HEK293T (cell line): ENCODE data around the gene HIVEP3.

Source experiments
- CTCF ChIA-PET: fragments of 350-600 bp; formaldehyde crosslinking; extraction: SDS; loops from one replicate; lab custom pipeline; 2021; ENCODE audit warnings: antibody characterized with exemption, inconsistent platforms; lab: Yijun Ruan, JAX
- POLR2A ChIA-PET: fragments of 350-600 bp; formaldehyde crosslinking; extraction: SDS; loops from one replicate; lab custom pipeline; 2020; ENCODE audit warnings: antibody characterized with exemption, inconsistent platforms; lab: Yijun Ruan, JAX
- DNase-seq: peaks from one replicate; pipeline ENCODE4 v3.0.0; 2012; ENCODE audit warnings: mixed read lengths; ENCODE audit errors: extremely low spot score
- ARNT ChIP-seq: fragments of 450-650 bp; IDR thresholded peaks from 2 replicates; pipeline ENCODE4 v1.6.1; 2017; ENCODE audit warnings: mild to moderate bottlenecking
- BHLHE40 ChIP-seq: fragments of 450-650 bp; IDR thresholded peaks from 2 replicates; pipeline ENCODE4 v1.6.1; 2016; ENCODE audit warnings: mild to moderate bottlenecking, moderate library complexity, borderline replicate concordance
- CTBP1 ChIP-seq: fragments of 450-650 bp; IDR thresholded peaks from 2 replicates; pipeline ENCODE4 v1.6.1; 2016; ENCODE audit warnings: borderline replicate concordance
- ELF4 ChIP-seq: fragments of 450-650 bp; IDR thresholded peaks from 2 replicates; pipeline ENCODE4 v1.6.1; 2017; ENCODE audit warnings: antibody characterized with exemption
- FOXA1 ChIP-seq: fragments of 450-650 bp; IDR thresholded peaks from 2 replicates; pipeline ENCODE4 v1.6.1; 2016; ENCODE audit warnings: mild to moderate bottlenecking
- FOXK2 ChIP-seq: fragments of 450-650 bp; IDR thresholded peaks from 2 replicates; pipeline ENCODE4 v1.6.1; 2016; ENCODE audit warnings: mild to moderate bottlenecking
- FOXM1 ChIP-seq: fragments of 450-650 bp; IDR thresholded peaks from 2 replicates; pipeline ENCODE4 v1.6.1; 2017; ENCODE audit warnings: mild to moderate bottlenecking, borderline replicate concordance
- HDGF ChIP-seq: fragments of 450-650 bp; IDR thresholded peaks from 2 replicates; pipeline ENCODE4 v1.6.1; 2017; ENCODE audit warnings: antibody characterized with exemption, borderline replicate concordance
- L3MBTL2 ChIP-seq: fragments of 450-650 bp; conservative IDR thresholded peaks from 2 replicates; pipeline ENCODE4 v1.6.1; 2016; ENCODE audit warnings: mild to moderate bottlenecking
- LEF1 ChIP-seq: fragments of 450-650 bp; IDR thresholded peaks from 2 replicates; pipeline ENCODE4 v1.6.1; 2017; ENCODE audit warnings: mild to moderate bottlenecking, borderline replicate concordance
- NFRKB ChIP-seq: fragments of 450-650 bp; IDR thresholded peaks from 2 replicates; pipeline ENCODE4 v1.6.1; 2016; ENCODE audit warnings: mild to moderate bottlenecking, moderate library complexity
- SP1 ChIP-seq: fragments of 450-650 bp; IDR thresholded peaks from 2 replicates; pipeline ENCODE4 v1.6.1; 2017
- SUZ12 ChIP-seq: fragments of 450-650 bp; IDR thresholded peaks from 2 replicates; pipeline ENCODE4 v1.6.1; 2016; ENCODE audit warnings: mild to moderate bottlenecking
- TARDBP ChIP-seq: fragments of 450-650 bp; IDR thresholded peaks from 2 replicates; pipeline ENCODE4 v1.6.1; 2016
- ZNF384 ChIP-seq: fragments of 450-650 bp; IDR thresholded peaks from 2 replicates; pipeline ENCODE4 v1.6.1; 2016
- TF ChIP-seq, protein P1 (sequence below): fragments of 450-650 bp; IDR thresholded peaks from 2 replicates; pipeline ENCODE4 v1.6.1; 2016

The HIVEP3 gene

DNA sequence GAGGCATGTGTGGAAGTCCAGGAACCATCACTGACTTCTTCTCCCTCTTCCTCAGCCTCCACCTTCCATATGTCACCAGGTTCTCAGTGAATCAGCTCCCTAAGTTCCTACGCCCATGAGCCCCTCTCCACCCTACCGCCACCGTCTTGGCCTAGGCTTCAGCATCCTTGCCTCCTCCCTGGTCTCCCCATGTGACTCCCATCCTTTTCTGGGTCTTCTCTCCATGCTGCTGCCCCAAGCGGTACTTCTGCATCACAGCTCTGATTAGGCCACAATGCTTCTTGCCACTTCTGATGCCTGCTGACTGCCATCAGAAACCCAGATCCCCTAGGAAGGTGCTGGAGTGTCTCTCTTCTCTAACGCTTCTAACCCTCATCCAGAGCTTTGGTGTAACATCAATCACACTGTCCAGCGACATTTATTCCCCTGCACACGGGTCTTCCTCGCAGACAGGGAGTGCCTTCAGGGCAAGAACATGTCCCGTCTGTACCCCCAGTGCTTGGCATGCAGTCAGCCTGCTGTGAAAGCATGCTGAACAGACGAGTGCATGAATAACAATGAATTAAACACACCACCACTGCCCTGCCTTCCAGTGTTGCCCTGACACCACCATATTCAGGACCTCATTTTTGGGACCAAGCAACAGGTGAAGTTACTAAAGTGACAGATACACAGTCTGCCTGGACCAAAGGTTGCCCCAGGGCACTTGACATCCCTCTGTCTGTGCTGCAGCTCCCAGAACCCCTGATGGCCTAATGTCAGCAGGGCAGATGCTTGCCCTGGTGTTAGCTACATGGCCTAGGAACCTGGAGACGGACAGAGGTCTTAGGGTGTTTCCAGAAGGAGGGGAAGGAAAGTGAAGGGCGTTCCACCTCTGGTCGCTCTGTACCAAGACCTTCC lies 275.6 kb downstream of the HIVEP3 start:
- POLR2A ChIA-PET: no interaction called here
- no peak for DNase-seq

DNA sequence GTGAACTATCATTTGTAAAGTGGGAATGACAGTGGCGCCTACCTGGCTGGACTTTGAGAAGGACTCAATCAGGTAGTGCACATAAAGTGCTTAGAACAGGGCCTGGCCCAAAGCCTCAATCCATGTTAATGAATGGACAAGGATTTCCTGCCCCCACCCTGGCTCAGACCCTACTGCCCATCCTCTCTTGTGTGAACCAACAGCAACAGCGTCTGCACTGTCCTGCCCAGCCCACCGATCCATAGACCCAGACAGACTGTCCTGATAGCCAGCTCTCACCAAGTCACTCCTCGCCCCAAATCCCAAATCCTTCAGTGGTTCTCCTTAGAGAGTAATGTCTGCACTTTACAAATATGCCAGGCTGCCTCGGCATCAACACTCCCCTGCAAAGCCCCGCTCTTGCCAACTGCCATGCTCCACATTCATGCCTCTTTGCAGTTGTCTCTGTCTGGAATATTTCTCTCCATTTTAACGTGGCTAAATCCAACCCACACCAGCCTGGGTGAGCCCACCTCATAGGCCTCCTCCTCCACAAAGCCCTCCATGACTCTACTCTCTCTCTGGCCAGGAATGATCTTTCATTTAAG lies 276.7 kb downstream of the HIVEP3 start:
- no peak for TF ChIP-seq HDGF
- TF ChIP-seq, protein P1, sequence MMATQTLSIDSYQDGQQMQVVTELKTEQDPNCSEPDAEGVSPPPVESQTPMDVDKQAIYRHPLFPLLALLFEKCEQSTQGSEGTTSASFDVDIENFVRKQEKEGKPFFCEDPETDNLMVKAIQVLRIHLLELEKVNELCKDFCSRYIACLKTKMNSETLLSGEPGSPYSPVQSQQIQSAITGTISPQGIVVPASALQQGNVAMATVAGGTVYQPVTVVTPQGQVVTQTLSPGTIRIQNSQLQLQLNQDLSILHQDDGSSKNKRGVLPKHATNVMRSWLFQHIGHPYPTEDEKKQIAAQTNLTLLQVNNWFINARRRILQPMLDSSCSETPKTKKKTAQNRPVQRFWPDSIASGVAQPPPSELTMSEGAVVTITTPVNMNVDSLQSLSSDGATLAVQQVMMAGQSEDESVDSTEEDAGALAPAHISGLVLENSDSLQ: no peak
- TF ChIP-seq BHLHE40: no peak
- TF ChIP-seq CTBP1: no peak
- TF ChIP-seq NFRKB: no peak
- no peak for TF ChIP-seq SP1
- no peak for TF ChIP-seq ARNT
- TF ChIP-seq ZNF384: no peak
- TF ChIP-seq FOXM1: no peak
- TF ChIP-seq L3MBTL2: no peak
- no peak for TF ChIP-seq FOXA1
- no peak for TF ChIP-seq TARDBP
- TF ChIP-seq LEF1: no peak
- POLR2A ChIA-PET: no interaction called here
- DNase-seq: no peak
- CTCF ChIA-PET: no interaction called here

More for the DNA sequence above, 275.6 kb downstream of the HIVEP3 start:
- no peak for TF ChIP-seq ARNT
- no peak for TF ChIP-seq L3MBTL2
- no peak for TF ChIP-seq FOXK2
- CTCF ChIA-PET: no interaction called here

DNA sequence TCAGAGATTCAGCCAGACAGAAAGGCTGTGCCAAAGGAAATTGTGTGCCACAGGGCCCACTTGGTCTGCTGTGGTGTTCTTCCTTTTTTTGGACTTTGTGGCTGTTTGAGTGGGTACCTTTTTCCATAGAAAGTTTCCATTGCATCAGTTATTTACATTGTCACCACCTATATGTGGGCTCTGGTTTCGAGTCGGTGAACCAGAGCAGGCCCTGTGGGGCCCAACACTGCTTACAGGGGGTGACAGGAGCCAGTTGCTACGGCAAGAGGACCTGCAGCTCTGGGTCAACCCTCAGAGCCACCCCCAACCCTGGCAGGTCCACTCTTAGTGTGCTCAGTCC lies 277.3 kb downstream of the HIVEP3 start:
- ChIA-PET POLR2A (no interaction called here), CTCF (no interaction called here)
- no peak for DNase-seq
- TF ChIP-seq FOXK2 (no peak), L3MBTL2 (no peak), NFRKB (no peak), ELF4 (no peak), HDGF (no peak), CTBP1 (no peak), SUZ12 (no peak), BHLHE40 (no peak), LEF1 (no peak), FOXM1 (no peak), ZNF384 (no peak), ARNT (no peak), SP1 (no peak), TARDBP (no peak)
- TF ChIP-seq, protein P1: no peak

DNA sequence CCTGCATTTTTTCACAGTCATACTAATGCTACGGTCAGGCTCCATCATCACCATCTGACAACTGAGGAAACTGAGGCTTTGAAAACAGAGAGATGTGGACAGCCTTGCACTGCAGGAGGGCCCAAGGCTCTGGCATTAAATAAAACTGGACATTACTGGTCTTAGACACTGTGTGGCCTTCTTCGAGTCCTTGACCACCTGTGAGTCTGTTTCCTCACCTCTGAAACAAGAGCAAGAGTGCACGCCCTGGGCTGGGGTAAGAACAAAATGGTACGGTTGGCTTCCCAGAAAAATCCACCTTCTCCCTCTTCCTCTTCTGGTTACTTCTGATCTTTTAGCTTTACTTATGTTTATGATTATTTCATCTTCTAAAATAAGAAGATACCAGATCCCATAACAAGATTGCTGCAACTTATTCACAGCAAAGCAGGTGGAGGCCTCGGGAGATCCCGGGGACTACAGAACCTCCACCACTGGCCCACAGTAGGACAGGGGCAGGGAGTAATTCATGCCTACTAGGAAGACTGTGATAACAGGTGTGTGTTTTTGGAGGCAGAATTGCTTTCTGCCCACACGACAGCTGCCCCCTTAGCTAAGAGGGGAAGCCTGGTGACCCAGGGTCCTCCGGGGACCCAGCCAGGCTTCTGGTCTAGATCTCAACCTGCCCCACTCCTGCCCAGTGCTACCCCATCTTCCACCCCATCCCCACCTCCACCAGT lies 277.8 kb downstream of the HIVEP3 start:
- ChIA-PET CTCF (no interaction called here), POLR2A (no interaction called here)
- no peak for DNase-seq
- TF ChIP-seq ARNT (no peak), SP1 (no peak), ZNF384 (no peak), LEF1 (no peak), ELF4 (no peak), BHLHE40 (no peak), L3MBTL2 (no peak), SUZ12 (no peak), FOXA1 (no peak), TARDBP (no peak)
- TF ChIP-seq, protein P1: no peak

DNA sequence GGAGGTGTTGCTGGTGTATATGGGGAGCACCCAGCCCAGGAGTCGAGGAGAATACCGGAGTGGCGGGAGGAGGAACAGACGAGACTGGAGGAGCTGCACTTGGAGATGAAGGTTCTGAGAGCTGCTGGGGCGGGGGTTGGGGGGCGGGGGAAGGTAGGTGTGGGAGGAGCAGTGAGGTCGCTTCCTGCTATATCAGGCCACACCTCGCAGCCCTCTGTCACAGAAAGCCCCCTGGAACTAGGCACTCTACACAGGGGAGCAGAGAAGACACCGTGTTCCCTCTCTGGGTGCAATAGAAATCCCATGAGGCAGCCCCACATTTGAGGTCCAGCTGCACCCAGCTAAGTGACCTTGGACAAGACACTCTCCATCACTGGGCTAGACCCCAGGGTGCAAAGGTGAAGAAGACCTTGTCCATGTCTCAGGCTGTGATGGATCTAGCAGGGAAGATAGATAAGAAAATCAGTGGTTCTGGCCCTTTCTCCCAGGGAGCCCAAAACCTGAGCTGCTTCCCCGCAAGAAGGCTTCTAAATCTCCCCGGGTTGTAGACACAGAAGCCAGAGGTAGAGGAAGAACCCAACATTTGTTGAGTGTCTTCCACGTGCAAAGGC lies 278.5 kb downstream of the HIVEP3 start:
- CTCF ChIA-PET: no interaction called here
- TF ChIP-seq ARNT (no peak), SUZ12 (no peak), L3MBTL2 (no peak), FOXA1 (no peak), TARDBP (no peak), LEF1 (no peak)
- POLR2A ChIA-PET: no interaction called here
- no peak for DNase-seq
